Lung (tissue), 12 donors: Measurements from ENCODE around the gene EVI2B. TPM values are rescaled to one million over a fixed set of nuclear protein-coding genes. Genes with fewer than 3 reads are reported as not detected.

Experiments
- ATAC-seq: fragments of 200-7000 bp; cut with Tn5 transposase; one replicate; pipeline ENCODE4 v1.9.1; 2020; ENCODE audit warnings: moderate number of reproducible peaks; ENCODE audit not compliant: insufficient read depth, low FRiP score
- DNase-seq, 3 donors: peaks; one replicate each; pipeline ENCODE4 v3.0.0-alpha.2; 2013 to 2017
- H3K27ac ChIP-seq, 2 donors: one replicate each; pipeline ENCODE4 v1.5.1; 2013; ENCODE audit warnings: mild to moderate bottlenecking in 2 of 2, moderate library complexity in 2 of 2, control low read depth in 1 of 2, inconsistent platforms in 1 of 2, low read depth in 1 of 2, low read length in 1 of 2
- H3K27me3 ChIP-seq, 3 donors: one replicate each; pipeline ENCODE4 v1.5.1; 2013; ENCODE audit warnings: low read length in 2 of 3; ENCODE audit not compliant: control insufficient read depth in 3 of 3, insufficient read depth in 3 of 3
- H3K36me3 ChIP-seq, 4 donors: one replicate each; pipeline ENCODE4 v1.5.1; 2013; ENCODE audit warnings: low read length in 4 of 4, mild to moderate bottlenecking in 1 of 4, moderate library complexity in 1 of 4; ENCODE audit not compliant: control insufficient read depth in 4 of 4, insufficient read depth in 4 of 4
- H3K4me1 ChIP-seq, 5 donors: one replicate each; pipeline ENCODE4 v1.5.1; 2013; ENCODE audit warnings: low read length in 5 of 5, mild to moderate bottlenecking in 2 of 5, moderate library complexity in 1 of 5; ENCODE audit not compliant: control insufficient read depth in 5 of 5, insufficient read depth in 5 of 5
- H3K4me3 ChIP-seq: one replicate; pipeline ENCODE4 v1.5.1; 2013; ENCODE audit warnings: mild to moderate bottlenecking, control low read depth, moderate library complexity
- H3K9ac ChIP-seq, 2 donors: one replicate each; pipeline ENCODE4 v1.5.1; 2013; ENCODE audit warnings: low read length in 2 of 2, control low read depth in 1 of 2; ENCODE audit not compliant: insufficient read depth in 1 of 2
- H3K9me3 ChIP-seq, 4 donors: one replicate each; pipeline ENCODE4 v1.5.1; 2013; ENCODE audit warnings: low read length in 3 of 4, mild to moderate bottlenecking in 1 of 4, moderate library complexity in 1 of 4; ENCODE audit not compliant: control insufficient read depth in 4 of 4, insufficient read depth in 3 of 4
- WGBS, 2 donors: extraction: QIAGEN DNeasy Blood & Tissue Kit; methylation state at CpG; one replicate each; pipeline ENCODE4 v1.1.7; 2013; 5-methylcytosine and 5-hydroxymethylcytosine counted together
- polyA plus RNA-seq, 2 donors: library from polyadenylated mRNA; stranded (reverse); fragments of 200-250 nt; gene quantifications; one replicate each; pipeline ENCODE4 v1.2.1, GENCODE V29; 2013
- total RNA-seq, 2 donors: library from RNA; depleted of rRNA in 1 of 2; stranded (reverse); fragments of >200 nt in 1 of 2; gene quantifications; one replicate each; pipeline ENCODE4 v1.2.1, GENCODE V29; 2014 to 2021
- TF ChIP-seq, protein P1 (sequence below): IDR thresholded peaks from 2 replicates; pipeline ENCODE4 v1.5.1; 2012; ENCODE audit warnings: mild to moderate bottlenecking; ENCODE audit errors: control extremely low read depth, extremely low read depth
- donor health status: control.
- donor health status: control.
- donor health status: Bipolar disorder and iron deficiency.
- donor health status: healthy.
- donor health status: DM: yes; HTN: yes; CAD: no.

EVI2B gene
- total and polyA plus RNA-seq, 4 donors: 8.1 to 86.9 (median 27.9) TPM

GRCh38 chr17:31273516-31273915 is 40.3 kb downstream of the EVI2B start:
- DNase-seq (peak in 2 of 3 donors; percentile 64 to 70), ATAC-seq (no peak)
- Histone ChIP-seq H3K4me1 (peaks cover 0 to 20% (median 7%) of the 10 kb centered on the region in 5 donors), H3K4me3 (no peak overlapping the region), H3K36me3 (peaks cover 1 to 13% (median 11%) of the 10 kb centered on the region in 4 donors), H3K27me3 (no peaks in the 10 kb centered on the region), H3K27ac (no peak overlapping the region), H3K9ac (no peak overlapping the region), H3K9me3 (no peaks in the 10 kb centered on the region)
- 77 to 80% methylated on average over 1 of the region's 1 CpG for WGBS, 2 donors
- TF ChIP-seq, protein P1, sequence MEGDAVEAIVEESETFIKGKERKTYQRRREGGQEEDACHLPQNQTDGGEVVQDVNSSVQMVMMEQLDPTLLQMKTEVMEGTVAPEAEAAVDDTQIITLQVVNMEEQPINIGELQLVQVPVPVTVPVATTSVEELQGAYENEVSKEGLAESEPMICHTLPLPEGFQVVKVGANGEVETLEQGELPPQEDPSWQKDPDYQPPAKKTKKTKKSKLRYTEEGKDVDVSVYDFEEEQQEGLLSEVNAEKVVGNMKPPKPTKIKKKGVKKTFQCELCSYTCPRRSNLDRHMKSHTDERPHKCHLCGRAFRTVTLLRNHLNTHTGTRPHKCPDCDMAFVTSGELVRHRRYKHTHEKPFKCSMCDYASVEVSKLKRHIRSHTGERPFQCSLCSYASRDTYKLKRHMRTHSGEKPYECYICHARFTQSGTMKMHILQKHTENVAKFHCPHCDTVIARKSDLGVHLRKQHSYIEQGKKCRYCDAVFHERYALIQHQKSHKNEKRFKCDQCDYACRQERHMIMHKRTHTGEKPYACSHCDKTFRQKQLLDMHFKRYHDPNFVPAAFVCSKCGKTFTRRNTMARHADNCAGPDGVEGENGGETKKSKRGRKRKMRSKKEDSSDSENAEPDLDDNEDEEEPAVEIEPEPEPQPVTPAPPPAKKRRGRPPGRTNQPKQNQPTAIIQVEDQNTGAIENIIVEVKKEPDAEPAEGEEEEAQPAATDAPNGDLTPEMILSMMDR: no peak

GRCh38 chr17:31272803-31273202 is 41.1 kb downstream of the EVI2B start:
- Histone ChIP-seq H3K9ac (no peak overlapping the region), H3K4me3 (no peak overlapping the region), H3K27ac (no peak overlapping the region), H3K27me3 (no peaks in the 10 kb centered on the region), H3K4me1 (peaks cover 0 to 20% (median 7%) of the 10 kb centered on the region in 5 donors), H3K36me3 (peaks cover under 1 to 13% (median 10%) of the 10 kb centered on the region in 4 donors), H3K9me3 (no peaks in the 10 kb centered on the region)
- DNase-seq (no peak), ATAC-seq (no peak)
- TF ChIP-seq, protein P1: no peak

DNA sequence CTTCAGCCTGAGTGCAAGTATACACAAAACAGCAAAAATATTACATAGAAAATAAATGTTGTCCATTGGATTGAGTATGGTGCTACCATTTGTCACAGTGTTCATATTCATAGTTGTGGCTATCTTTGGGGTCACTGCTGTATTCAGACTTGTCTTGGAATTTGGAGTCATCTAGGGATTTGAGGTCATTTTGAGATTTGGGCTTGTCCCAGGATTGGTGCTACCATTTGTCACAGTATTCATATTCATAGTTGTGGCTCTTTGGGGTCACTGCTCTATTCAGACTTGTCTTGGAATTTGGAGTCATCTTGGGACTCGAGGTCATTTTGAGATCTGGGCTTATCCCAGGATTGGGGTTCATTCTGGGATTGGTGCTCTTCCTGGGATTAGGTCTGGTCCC is 41.6 kb downstream of the EVI2B start:
- H3K4me3 ChIP-seq: no peak overlapping the region
- H3K27me3 ChIP-seq: no peaks in the 10 kb centered on the region
- ATAC-seq (no peak), DNase-seq (no peak)
- H3K27ac ChIP-seq: no peak overlapping the region
- WGBS, 2 donors: 95 to 100% methylated on average over 1 of the region's 1 CpG
- peaks cover 0 to 20% (median 7%) of the 10 kb centered on the region in 5 donors for H3K4me1 ChIP-seq
- no peaks in the 10 kb centered on the region for H3K9me3 ChIP-seq
- TF ChIP-seq, protein P1: no peak
- no peak overlapping the region for H3K9ac ChIP-seq
- H3K36me3 ChIP-seq: peaks cover 2 to 13% (median 9%) of the 10 kb centered on the region in 4 donors

DNA sequence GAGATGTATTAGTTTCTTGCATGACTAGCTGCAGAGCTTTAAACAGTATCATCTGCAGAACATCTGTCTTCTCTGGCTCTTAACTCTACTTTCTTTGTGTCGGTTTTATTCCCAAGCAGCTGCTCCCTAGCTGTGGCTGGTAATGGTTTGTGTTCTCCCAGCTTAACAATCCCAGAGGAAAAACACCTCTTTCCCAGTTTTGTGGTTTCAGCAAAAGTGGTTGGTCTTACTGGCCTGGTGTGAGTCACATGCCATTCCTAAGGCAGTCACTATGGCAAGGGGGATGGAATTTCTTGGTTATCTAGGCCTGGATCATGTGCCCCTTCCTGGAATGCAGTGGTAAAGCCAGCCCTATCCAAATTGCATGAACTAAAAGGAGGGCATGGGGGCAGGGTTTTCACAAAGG is 44.3 kb downstream of the EVI2B start:
- 68 to 93% methylated on average over 1 of the region's 1 CpG for WGBS, 2 donors
- no peak overlapping the region for H3K9ac ChIP-seq
- H3K4me3 ChIP-seq: no peak overlapping the region
- TF ChIP-seq, protein P1: no peak
- ATAC-seq: no peak
- H3K36me3 ChIP-seq: peaks cover 2 to 18% (median 17%) of the 10 kb centered on the region in 4 donors
- H3K27me3 ChIP-seq: no peaks in the 10 kb centered on the region
- H3K27ac ChIP-seq: no peak overlapping the region
- no peaks in the 10 kb centered on the region for H3K9me3 ChIP-seq
- peaks cover 0 to 14% (median 7%) of the 10 kb centered on the region in 5 donors for H3K4me1 ChIP-seq
- DNase-seq: peak in 2 of 3 donors; percentile 4 to 18
